H1 (cell line): ENCODE measurements around the gene GRIA1. TPM values are rescaled to one million over a fixed set of nuclear protein-coding genes. Genes with fewer than 3 reads are reported as not detected.

Experiments used
- CTCF ChIA-PET: fragments of 300-600 bp; sonication (Branson Sonifier 250); formaldehyde crosslinking; loops from one replicate; lab custom pipeline; 2021; ENCODE audit not compliant: partially characterized antibody; lab: Charles Lee
- POLR2A ChIA-PET: fragments of 300-600 bp; sonication (Branson Sonifier 250); formaldehyde crosslinking; loops from one replicate; lab custom pipeline; 2021; ENCODE audit warnings: inconsistent platforms; ENCODE audit not compliant: partially characterized antibody; lab: Charles Lee
- DNase-seq, 2 experiments: peaks; one replicate each; pipeline versions ENCODE4 v3.0.0 to v3.0.0-alpha.2; 2010 to 2022; ENCODE audit warnings: low spot score in 2 of 2, low read depth in 1 of 2, mixed read lengths in 1 of 2
- FAIRE-seq: peaks from 2 replicates; lab custom pipeline; 2011; peaks lifted over from hg19 to GRCh38; lab: Jason Lieb, UNC
- H2AFZ ChIP-seq: 2 replicates; pipeline ENCODE4 v1.8.1; 2012; ENCODE audit warnings: low read length, inconsistent platforms
- H2AK5ac ChIP-seq: 2 replicates; pipeline ENCODE4 v1.6.1; 2013; ENCODE audit warnings: low read depth, low read length
- H2BK120ac ChIP-seq: replicated peaks from 2 replicates; pipeline ENCODE3; 2013; ENCODE audit warnings: low read depth, low read length, inconsistent platforms
- H2BK12ac ChIP-seq: 2 replicates; pipeline ENCODE4 v1.6.1; 2013; ENCODE audit warnings: low read depth, low read length
- H2BK15ac ChIP-seq: 2 replicates; pipeline ENCODE4 v1.6.1; 2013; ENCODE audit warnings: low read length
- H2BK20ac ChIP-seq: 2 replicates; pipeline ENCODE4 v1.6.1; 2013; ENCODE audit warnings: low read length
- H2BK5ac ChIP-seq: 2 replicates; pipeline ENCODE4 v1.6.1; 2013; ENCODE audit warnings: low read depth, low read length
- H3K14ac ChIP-seq: 2 replicates; pipeline ENCODE4 v1.6.1; 2013; ENCODE audit warnings: inconsistent platforms; ENCODE audit not compliant: insufficient read length
- H3K18ac ChIP-seq: 2 replicates; pipeline ENCODE4 v1.6.1; 2013; ENCODE audit warnings: low read length; ENCODE audit errors: extremely low read depth
- H3K23ac ChIP-seq: 2 replicates; pipeline ENCODE4 v1.6.1; 2013; ENCODE audit warnings: inconsistent platforms; ENCODE audit not compliant: insufficient read length
- H3K23me2 ChIP-seq: 2 replicates; pipeline ENCODE4 v1.6.1; 2013; ENCODE audit warnings: low read depth, low read length
- H3K27ac ChIP-seq: 2 replicates; pipeline ENCODE4 v1.6.1; 2011; ENCODE audit warnings: low read depth, low read length, inconsistent platforms
- H3K27me3 ChIP-seq, 4 experiments: replicated peaks in 1 of 4; 1 replicate in 1 of 4; 2 replicates in 3 of 4; pipeline versions ENCODE4 v1.6.1 to v1.8.1; 2011 to 2013; ENCODE audit warnings: low read length in 3 of 4, mild to moderate bottlenecking in 3 of 4, inconsistent platforms in 2 of 4, mixed read lengths in 2 of 4, moderate library complexity in 1 of 4; ENCODE audit not compliant: control insufficient read depth in 3 of 4, insufficient read depth in 3 of 4; ENCODE audit errors: extremely low read depth in 1 of 4
- H3K36me3 ChIP-seq, 4 experiments: 2 replicates each; pipeline versions ENCODE4 v1.6.1 to v1.8.1; 2011 to 2013; ENCODE audit warnings: mild to moderate bottlenecking in 4 of 4, low read length in 3 of 4, moderate library complexity in 2 of 4, control low read depth in 1 of 4, inconsistent platforms in 1 of 4; ENCODE audit not compliant: insufficient read depth in 4 of 4, control insufficient read depth in 2 of 4
- H3K4ac ChIP-seq: replicated peaks from 2 replicates; pipeline ENCODE3; 2013; ENCODE audit warnings: low read length, low read depth, mixed read lengths, inconsistent platforms; ENCODE audit not compliant: insufficient read length
- H3K4me1 ChIP-seq, 4 experiments: replicated peaks in 1 of 4; 1 replicate in 1 of 4; 2 replicates in 3 of 4; pipeline versions ENCODE4 v1.6.1 to v1.8.1; 2011 to 2013; ENCODE audit warnings: low read length in 3 of 4, inconsistent platforms in 2 of 4, mixed read lengths in 1 of 4; ENCODE audit not compliant: insufficient read depth in 4 of 4, control insufficient read depth in 3 of 4
- H3K4me2 ChIP-seq, 2 experiments: 2 replicates each; pipeline versions ENCODE4 v1.6.1 to v1.8.1; 2011 to 2013; ENCODE audit warnings: low read depth in 2 of 2, low read length in 2 of 2, control low read depth in 1 of 2, inconsistent platforms in 1 of 2, mild to moderate bottlenecking in 1 of 2; ENCODE audit not compliant: insufficient read depth in 1 of 2
- H3K4me3 ChIP-seq, 4 experiments: fragments of 200-600, 300-600 bp in 1 of 4; sonication (generic), shearing (Covaris generic), sonication (Bioruptor Twin) in 1 of 4; 2 replicates each; pipeline versions ENCODE4 v1.5.1 to v1.8.1; 2011 to 2016; ENCODE audit warnings: low read length in 4 of 4, low read depth in 3 of 4, control low read depth in 2 of 4, inconsistent platforms in 2 of 4, mild to moderate bottlenecking in 2 of 4, mixed read lengths in 1 of 4, moderate library complexity in 1 of 4; ENCODE audit not compliant: insufficient read depth in 2 of 4; ENCODE audit errors: extremely low read depth in 1 of 4
- H3K56ac ChIP-seq: replicated peaks from 2 replicates; pipeline ENCODE3; 2013; ENCODE audit warnings: low read depth, mild to moderate bottlenecking, mixed read lengths, low read length, inconsistent platforms; ENCODE audit not compliant: insufficient read length
- H3K79me1 ChIP-seq: 2 replicates; pipeline ENCODE4 v1.6.1; 2013; ENCODE audit warnings: low read depth, low read length, control low read depth
- H3K79me2 ChIP-seq, 2 experiments: 2 replicates each; pipeline versions ENCODE4 v1.6.1 to v1.8.1; 2012 to 2013; ENCODE audit warnings: low read length in 2 of 2, mild to moderate bottlenecking in 2 of 2, inconsistent platforms in 1 of 2; ENCODE audit not compliant: insufficient read depth in 2 of 2, control insufficient read depth in 1 of 2
- H3K9ac ChIP-seq, 4 experiments: replicated peaks in 1 of 4; 1 replicate in 1 of 4; 2 replicates in 3 of 4; pipeline versions ENCODE4 v1.6.1 to v1.8.1; 2011 to 2013; ENCODE audit warnings: low read depth in 3 of 4, low read length in 3 of 4, control low read depth in 2 of 4, mild to moderate bottlenecking in 2 of 4, moderate library complexity in 2 of 4, inconsistent platforms in 1 of 4; ENCODE audit errors: extremely low read depth in 1 of 4
- H3K9me3 ChIP-seq, 2 experiments: 2 replicates each; pipeline versions ENCODE4 v1.6.1 to v1.8.1; 2012 to 2013; ENCODE audit warnings: mild to moderate bottlenecking in 2 of 2, moderate library complexity in 2 of 2, control low read depth in 1 of 2, inconsistent platforms in 1 of 2, low read depth in 1 of 2, low read length in 1 of 2, mixed read lengths in 1 of 2; ENCODE audit not compliant: insufficient read depth in 2 of 2
- H4K20me1 ChIP-seq, 2 experiments: replicated peaks in 1 of 2; 2 replicates each; pipeline versions ENCODE3 to v1.8.1; 2011 to 2013; ENCODE audit warnings: inconsistent platforms in 2 of 2, low read length in 2 of 2, mild to moderate bottlenecking in 1 of 2; ENCODE audit not compliant: insufficient read depth in 2 of 2, control insufficient read depth in 1 of 2
- H4K5ac ChIP-seq: 2 replicates; pipeline ENCODE4 v1.6.1; 2013; ENCODE audit warnings: low read length, low read depth, mixed read lengths, inconsistent platforms; ENCODE audit not compliant: insufficient read length
- H4K8ac ChIP-seq: 2 replicates; pipeline ENCODE4 v1.8.0; 2013; ENCODE audit warnings: mild to moderate bottlenecking, moderate library complexity, low read length, inconsistent platforms; ENCODE audit not compliant: insufficient read depth; ENCODE audit errors: extremely low read depth
- H4K91ac ChIP-seq: replicated peaks from 2 replicates; pipeline ENCODE3; 2013; ENCODE audit warnings: low read length, mixed read lengths, inconsistent platforms; ENCODE audit not compliant: insufficient read length
- EGR1 ChIP-seq: IDR thresholded peaks from 2 replicates; pipeline ENCODE4 v1.6.1; 2011; ENCODE audit warnings: low read depth, low read length, borderline replicate concordance
- SUZ12 ChIP-seq: fragments of 200-600 bp; sonication (generic); IDR thresholded peaks from 2 replicates; pipeline ENCODE4 v1.6.1; 2012; ENCODE audit warnings: mild to moderate bottlenecking, inconsistent platforms, low read length, moderate library complexity, mixed read lengths
- WGBS, 2 experiments: shearing (Covaris generic) in 1 of 2; methylation state at CpG; one replicate each; pipeline versions ENCODE4 v1.1.6 to v1.1.7; 2013 to 2015; ENCODE audit warnings: low lambda C conversion rate in 2 of 2, mixed read lengths in 2 of 2, inconsistent platforms in 1 of 2, low coverage in 1 of 2, missing lambda C conversion rate in 1 of 2; ENCODE audit not compliant: insufficient replicate concordance in 2 of 2, insufficient coverage in 1 of 2, insufficient read length in 1 of 2; ENCODE audit errors: extremely low coverage in 1 of 2, missing lambda C conversion rate in 1 of 2; 5-methylcytosine and 5-hydroxymethylcytosine counted together
- polyA plus RNA-seq, 7 experiments: library from polyadenylated mRNA; depleted of rRNA in 3 of 7; stranded (reverse) in 5 of 7; unstranded in 2 of 7; fragments of >200 nt in 5 of 7; fragments of 200-250 nt in 2 of 7; gene quantifications; 1 replicate in 5 of 7; 2 replicates in 1 of 7; 4 replicates in 1 of 7; pipeline versions ENCODE4 v1.2.1 to v1.2.3, GENCODE V29; 2011 to 2013; ENCODE audit warnings: missing spikeins in 2 of 7, mixed read lengths in 2 of 7
- total RNA-seq: library from RNA; stranded (reverse); fragmentation: NEBNext Ultra II Directional; extraction: Animal tissue kit (Norgen Biotek cat#: 25700); gene quantifications from 2 replicates; pipeline ENCODE4 v1.2.1, GENCODE V29; 2021

The GRIA1 gene
- total and polyA plus RNA-seq, 2 of the 8 experiments (the other 6 are each of a cell fraction or from before 2014, with no cell fraction given) = 0.97 to 2.5 TPM

- no peaks in the 10 kb centered on the region for H4K20me1 ChIP-seq
- no peak overlapping the region for H3K23ac ChIP-seq
- ChIA-PET CTCF (no interaction called here), POLR2A (no interaction called here)
- no peak overlapping the region for H2BK15ac ChIP-seq
- no peak overlapping the region for H4K5ac ChIP-seq
- no peaks in the 10 kb centered on the region for H3K23me2 ChIP-seq
- TF ChIP-seq EGR1 (no peak), SUZ12 (no peak)
- H3K18ac ChIP-seq = no peak overlapping the region
- no peaks in the 10 kb centered on the region for H3K79me1 ChIP-seq
- H3K27me3 ChIP-seq = no peaks in the 10 kb centered on the region
- no peak overlapping the region for H3K4me2 ChIP-seq
- H2BK5ac ChIP-seq = no peak overlapping the region
- no peak overlapping the region for H2BK12ac ChIP-seq
- H3K4me1 ChIP-seq = no peaks in the 10 kb centered on the region
- H2AFZ ChIP-seq = no peak overlapping the region
- DNase-seq (no peak), FAIRE-seq (no peak)
- no peaks in the 10 kb centered on the region for H3K79me2 ChIP-seq
- H3K9ac ChIP-seq = no peak overlapping the region
- no peak overlapping the region for H3K4ac ChIP-seq
- no peak overlapping the region for H4K8ac ChIP-seq
- H3K36me3 ChIP-seq = no peaks in the 10 kb centered on the region
- H2BK120ac ChIP-seq = no peak overlapping the region
- 69% methylated on average over 4 of the region's 4 CpGs; no CpG with 5 or more reads in 1 of the 2 experiments for WGBS, 2 experiments
- no peak overlapping the region for H3K14ac ChIP-seq
- no peak overlapping the region for H2BK20ac ChIP-seq
- H2AK5ac ChIP-seq = no peak overlapping the region
- H3K9me3 ChIP-seq = no peaks in the 10 kb centered on the region
- H3K4me3 ChIP-seq = no peak overlapping the region
- no peak overlapping the region for H4K91ac ChIP-seq
- H3K27ac ChIP-seq = no peak overlapping the region
- H3K56ac ChIP-seq = no peak overlapping the region
Measured at GRCh38 chr5:153617190-153617589, 126.7 kb downstream of the GRIA1 start.
